GM12865 (cell line): ENCODE data around the gene CDADC1.

Experiments used
- DNase-seq: peaks from one replicate; pipeline ENCODE4 v3.0.0; 2010; ENCODE audit warnings: low read depth
- H3K4me3 ChIP-seq: 2 replicates; pipeline ENCODE4 v1.5.1; 2011; ENCODE audit warnings: mild to moderate bottlenecking, low read depth, low read length, control low read depth
- CTCF ChIP-seq: IDR thresholded peaks from 2 replicates; pipeline ENCODE4 v1.5.1; 2011; ENCODE audit warnings: low read length, control low read depth, low read depth, inconsistent platforms; ENCODE audit not compliant: insufficient read depth; ENCODE audit errors: missing control alignments

The CDADC1 gene

GRCh38 chr13:49262634-49263033, 14.9 kb downstream of the CDADC1 start:
- DNase-seq: no peak
- no peak for TF ChIP-seq CTCF
- H3K4me3 ChIP-seq: no peak overlapping the region

- TF ChIP-seq CTCF: no peak
- DNase-seq: no peak
These were observed 18.1 kb downstream of the CDADC1 start for GRCh38 chr13:49265822-49266221.

GRCh38 chr13:49271264-49271663, 23.5 kb downstream of the CDADC1 start:
- H3K4me3 ChIP-seq: no peak overlapping the region
- TF ChIP-seq CTCF: no peak
- peak; percentile 15 for DNase-seq

More at GRCh38 chr13:49265822-49266221, 18.1 kb downstream of the CDADC1 start:
- H3K4me3 ChIP-seq: no peak overlapping the region

GRCh38 chr13:49272296-49272695, 24.6 kb downstream of the CDADC1 start:
- TF ChIP-seq CTCF: no peak
- DNase-seq: no peak
- H3K4me3 ChIP-seq: no peak overlapping the region

- no peak for TF ChIP-seq CTCF
- H3K4me3 ChIP-seq: no peak overlapping the region
- DNase-seq: no peak
These were observed 30.5 kb downstream of the CDADC1 start for GRCh38 chr13:49278211-49278610.

- no peak for TF ChIP-seq CTCF
- no peak overlapping the region for H3K4me3 ChIP-seq
- no peak for DNase-seq
These were observed 31.4 kb downstream of the CDADC1 start for GRCh38 chr13:49279112-49279511.

- H3K4me3 ChIP-seq: no peak overlapping the region
- DNase-seq: no peak
- TF ChIP-seq CTCF: no peak
These were observed 32.2 kb downstream of the CDADC1 start for GRCh38 chr13:49279885-49280284.
